Muscle of leg (tissue), 11 donors: ENCODE results near the gene SMARCA4. TPM values are rescaled to one million over a fixed set of nuclear protein-coding genes. Genes with fewer than 3 reads are reported as not detected.
A peak's percentile ranks its signal among the peaks of the same experiment; 100 is the strongest.

Source experiments
- DNase-seq: peaks from one replicate; pipeline ENCODE4 v3.0.0; 2013
- H3K27ac ChIP-seq: one replicate; pipeline ENCODE4 v1.5.1; 2013; ENCODE audit warnings: mild to moderate bottlenecking, low read length, control low read depth
- H3K27me3 ChIP-seq: one replicate; pipeline ENCODE4 v1.6.1; 2013; ENCODE audit warnings: low read length; ENCODE audit not compliant: control insufficient read depth, insufficient read depth
- H3K36me3 ChIP-seq: one replicate; pipeline ENCODE4 v1.6.1; 2013; ENCODE audit warnings: low read length; ENCODE audit not compliant: control insufficient read depth, insufficient read depth
- H3K4me1 ChIP-seq: one replicate; pipeline ENCODE4 v1.6.1; 2013; ENCODE audit warnings: low read length; ENCODE audit not compliant: control insufficient read depth, insufficient read depth
- H3K4me3 ChIP-seq: one replicate; pipeline ENCODE4 v1.5.1; 2013; ENCODE audit warnings: low read length, control low read depth
- H3K9me3 ChIP-seq: replicated peaks from 2 replicates; pipeline ENCODE4 v1.6.1; 2013; ENCODE audit warnings: low read depth, low read length; ENCODE audit not compliant: control insufficient read depth
- WGBS: methylation state at CpG from one replicate; pipeline ENCODE4 v1.1.5; 2013; ENCODE audit warnings: missing lambda C conversion rate; ENCODE audit not compliant: insufficient coverage; 5-methylcytosine and 5-hydroxymethylcytosine counted together
- polyA plus RNA-seq, 8 donors: library from polyadenylated mRNA; unstranded; fragments of 120-200 nt; gene quantifications; one replicate each; pipeline versions ENCODE4 v1.2.1 to v1.2.3, GENCODE V29; 2013; ENCODE audit warnings: inconsistent platforms in 1 of 8, low replicate concordance in 1 of 8; ENCODE audit not compliant: insufficient read length in 8 of 8, insufficient read depth in 1 of 8
- total RNA-seq: library from RNA; stranded (reverse); fragments of 120-200 nt; gene quantifications from one replicate; pipeline ENCODE4 v1.2.4, GENCODE V29; 2013

Gene SMARCA4
- total and polyA plus RNA-seq, 9 donors, result 60.2 to 121 (median 101) TPM

- peak; percentile 96 for DNase-seq
- H3K27me3 ChIP-seq, result no peaks in the 10 kb centered on the region
- peak overlapping the region; percentile 84 for H3K27ac ChIP-seq
- 35% methylated on average over 13 of the region's 19 CpGs for WGBS
- peaks cover 12% of the 10 kb centered on the region for H3K36me3 ChIP-seq
- H3K4me3 ChIP-seq, result no peak overlapping the region
- H3K9me3 ChIP-seq, result no peaks in the 10 kb centered on the region
- peaks cover 43% of the 10 kb centered on the region for H3K4me1 ChIP-seq
These were observed 14.7 kb downstream of the SMARCA4 start for GRCh38 chr19:10975374-10976130.

GRCh38 chr19:10976131-10976892, 15.5 kb downstream of the SMARCA4 start:
- WGBS, result 74% methylated on average over 5 of the region's 19 CpGs
- no peak for DNase-seq
- peaks cover 16% of the 10 kb centered on the region for H3K36me3 ChIP-seq
- peaks cover 43% of the 10 kb centered on the region for H3K4me1 ChIP-seq
- no peaks in the 10 kb centered on the region for H3K9me3 ChIP-seq
- H3K27me3 ChIP-seq, result no peaks in the 10 kb centered on the region
- no peak overlapping the region for H3K4me3 ChIP-seq
- H3K27ac ChIP-seq, result peak overlapping the region; percentile 84

- Histone ChIP-seq H3K36me3 (peaks cover 17% of the 10 kb centered on the region), H3K27ac (no peak overlapping the region), H3K4me1 (peaks cover 43% of the 10 kb centered on the region), H3K4me3 (no peak overlapping the region), H3K27me3 (no peaks in the 10 kb centered on the region), H3K9me3 (no peaks in the 10 kb centered on the region)
- 87% methylated on average over 4 of the region's 5 CpGs for WGBS
- DNase-seq, result no peak
These were observed 16.9 kb downstream of the SMARCA4 start for GRCh38 chr19:10977742-10978092.

- Histone ChIP-seq H3K27me3 (no peaks in the 10 kb centered on the region), H3K36me3 (peaks cover 30% of the 10 kb centered on the region), H3K4me1 (peaks cover 36% of the 10 kb centered on the region), H3K4me3 (no peak overlapping the region), H3K27ac (peak overlapping the region; percentile 62), H3K9me3 (no peaks in the 10 kb centered on the region)
- WGBS, result 51% methylated on average over 15 of the region's 15 CpGs
- peak; percentile 59 for DNase-seq
These were observed 19.1 kb downstream of the SMARCA4 start for GRCh38 chr19:10979951-10980381.

- H3K4me3 ChIP-seq, result no peak overlapping the region
- no peaks in the 10 kb centered on the region for H3K9me3 ChIP-seq
- no peak for DNase-seq
- no peak overlapping the region for H3K27ac ChIP-seq
- H3K4me1 ChIP-seq, result peaks cover 21% of the 10 kb centered on the region
- H3K36me3 ChIP-seq, result peaks cover 44% of the 10 kb centered on the region
- H3K27me3 ChIP-seq, result no peaks in the 10 kb centered on the region
- WGBS, result 79% methylated on average over 7 of the region's 8 CpGs
These were observed 20.5 kb downstream of the SMARCA4 start for GRCh38 chr19:10981252-10981895.

- Histone ChIP-seq H3K4me1 (peaks cover 5% of the 10 kb centered on the region), H3K27me3 (no peaks in the 10 kb centered on the region), H3K4me3 (no peak overlapping the region), H3K9me3 (no peaks in the 10 kb centered on the region), H3K27ac (peak overlapping the region; percentile 35), H3K36me3 (peaks cover 57% of the 10 kb centered on the region)
- 78% methylated on average over 1 of the region's 6 CpGs for WGBS
- DNase-seq, result peak; percentile 62
These were observed 22.2 kb downstream of the SMARCA4 start for GRCh38 chr19:10983026-10983425.

GRCh38 chr19:10984166-10984735, 23.4 kb downstream of the SMARCA4 start:
- H3K9me3 ChIP-seq, result no peaks in the 10 kb centered on the region
- H3K4me3 ChIP-seq, result no peak overlapping the region
- peaks cover 5% of the 10 kb centered on the region for H3K4me1 ChIP-seq
- WGBS, result 85% methylated on average over 16 of the region's 21 CpGs
- no peaks in the 10 kb centered on the region for H3K27me3 ChIP-seq
- peaks cover 69% of the 10 kb centered on the region for H3K36me3 ChIP-seq
- DNase-seq, result no peak
- no peak overlapping the region for H3K27ac ChIP-seq

- no peak for DNase-seq
- Histone ChIP-seq H3K9me3 (no peaks in the 10 kb centered on the region), H3K27ac (no peak overlapping the region), H3K4me3 (no peak overlapping the region), H3K4me1 (no peaks in the 10 kb centered on the region), H3K36me3 (peaks cover 73% of the 10 kb centered on the region), H3K27me3 (no peaks in the 10 kb centered on the region)
- WGBS, result 79% methylated on average over 6 of the region's 10 CpGs
These were observed 24.7 kb downstream of the SMARCA4 start for GRCh38 chr19:10985502-10985901.

- Histone ChIP-seq H3K4me3 (no peak overlapping the region), H3K27ac (no peak overlapping the region), H3K9me3 (no peaks in the 10 kb centered on the region), H3K36me3 (peaks cover 78% of the 10 kb centered on the region), H3K4me1 (no peaks in the 10 kb centered on the region), H3K27me3 (no peaks in the 10 kb centered on the region)
- DNase-seq, result no peak
- 94% methylated on average over 25 of the region's 32 CpGs for WGBS
These were observed 25.7 kb downstream of the SMARCA4 start for GRCh38 chr19:10986301-10987127.
